ENCODE data around the gene TTC19.

GRCh38 chr17:16061631-16062030, 62.0 kb downstream of the TTC19 start:
- TF ChIP-seq POLR2A (IDR thresholded peaks at IDR 0.05; ENCODE audit: low read length) = no peak
- TF ChIP-seq GATA1 (IDR thresholded peaks at IDR 0.05; ENCODE audit: low read depth, low read length) = no peak

All from erythroblast (primary cell).